Spleen (tissue), 11 donors: ENCODE data around the gene GGT6. TPM values are rescaled to one million over a fixed set of nuclear protein-coding genes. Genes with fewer than 3 reads are reported as not detected.

Experiments used
- DNase-seq: peaks from one replicate; pipeline ENCODE4 v3.0.0-alpha.2; 2020
- H3K27ac ChIP-seq, 8 donors: fragments of 200-600 bp; sonication (generic) in 7 of 8; 1 replicate in 4 of 8; 2 replicates in 4 of 8; pipeline versions ENCODE4 v1.5.0 to v1.8.0; 2016 to 2021; ENCODE audit warnings: inconsistent platforms in 4 of 8, mild to moderate bottlenecking in 4 of 8, moderate library complexity in 1 of 8
- H3K27me3 ChIP-seq, 7 donors: fragments of 200-600 bp; sonication (generic) in 6 of 7; replicated peaks in 1 of 7; 1 replicate in 4 of 7; 2 replicates in 3 of 7; pipeline versions ENCODE4 v1.5.0 to v1.8.0; 2016 to 2021; ENCODE audit warnings: inconsistent platforms in 3 of 7, mild to moderate bottlenecking in 1 of 7
- H3K36me3 ChIP-seq, 6 donors: fragments of 200-600 bp; sonication (generic) in 5 of 6; 1 replicate in 4 of 6; 2 replicates in 2 of 6; pipeline versions ENCODE4 v1.5.0 to v1.8.0; 2016 to 2021; ENCODE audit warnings: inconsistent platforms in 2 of 6
- H3K4me1 ChIP-seq, 6 donors: fragments of 200-600 bp; sonication (generic) in 5 of 6; 1 replicate in 3 of 6; 2 replicates in 3 of 6; pipeline versions ENCODE4 v1.5.0 to v1.8.0; 2016 to 2021; ENCODE audit warnings: inconsistent platforms in 3 of 6
- H3K4me3 ChIP-seq, 8 donors: fragments of 200-600 bp; sonication (generic) in 7 of 8; 1 replicate in 4 of 8; 2 replicates in 4 of 8; pipeline versions ENCODE4 v1.5.0 to v1.8.0; 2016 to 2021; ENCODE audit warnings: inconsistent platforms in 4 of 8, mild to moderate bottlenecking in 4 of 8, moderate library complexity in 2 of 8
- H3K9me3 ChIP-seq, 8 donors: fragments of 200-600 bp; sonication (generic) in 7 of 8; 1 replicate in 4 of 8; 2 replicates in 4 of 8; pipeline versions ENCODE4 v1.5.0 to v1.8.0; 2016 to 2021; ENCODE audit warnings: inconsistent platforms in 4 of 8
- POLR2A ChIP-seq, 3 donors: fragments of 450-650 bp; IDR thresholded peaks; one replicate each; pipeline ENCODE4 v1.5.1; 2017; ENCODE audit warnings: antibody characterized with exemption in 3 of 3, mild to moderate bottlenecking in 1 of 3
- POLR2AphosphoS5 ChIP-seq, 3 donors: sonication (generic); formaldehyde crosslinking; IDR thresholded peaks; one replicate each; pipeline ENCODE4 v1.5.1; 2017; ENCODE audit warnings: antibody characterized with exemption in 3 of 3
- WGBS, 5 donors: extraction: QIAGEN DNeasy Blood & Tissue Kit in 3 of 5; methylation state at CpG; one replicate each; pipeline versions ENCODE4 v1.1.5 to v1.1.7; 2013 to 2018; 5-methylcytosine and 5-hydroxymethylcytosine counted together
- intact Hi-C: fragments of 100-400 bp; cut with DNase I; formaldehyde crosslinking; loops from one replicate; pipeline ENCODE4 v1.15.0; 2023; ENCODE audit warnings: low total_unique reads
- polyA plus RNA-seq, 3 donors: library from polyadenylated mRNA; stranded (reverse); fragments of 200-250 nt; gene quantifications; one replicate each; pipeline ENCODE4 v1.2.1, GENCODE V29; 2013
- total RNA-seq, 7 donors: library from RNA; depleted of rRNA in 3 of 7; stranded (reverse); fragments of >200 nt in 3 of 7; fragmentation: NEBNext Ultra II Directional in 4 of 7; extraction: Animal tissue kit (Norgen Biotek cat#: 25700) in 4 of 7; gene quantifications; one replicate each; pipeline versions ENCODE4 v1.1.0 to v1.2.1, GENCODE V29; 2016 to 2021
- TF ChIP-seq, protein P1 (sequence below), 11 experiments: fragments of 200-600 bp in 7 of 11; fragments of 450-650 bp in 4 of 11; sonication (generic) in 4 of 11; IDR thresholded peaks in 8 of 11; conservative IDR thresholded peaks in 3 of 11; 1 replicate in 7 of 11; 2 replicates in 4 of 11; pipeline versions ENCODE4 v1.4.0 to v1.8.0; 2016 to 2021; ENCODE audit warnings: antibody characterized with exemption in 11 of 11, inconsistent platforms in 4 of 11, mild to moderate bottlenecking in 1 of 11
- donor health status: healthy with polysubstance abuse.
- donor health status: DM: no; HTN: no; CAD: no; lungs with moderate emphysema.
- donor health status: DM: no; HTN: no; CAD: no.
- donor health status: Bipolar disorder and iron deficiency.
- donor health status: healthy.
- donor health status: DM: no; HTN: no; CAD: no.
- donor health status: DM: yes; HTN: yes; CAD: no.

Gene GGT6
- total and polyA plus RNA-seq, 10 donors: 0.03 to 0.42 TPM; not detected in 8

DNA sequence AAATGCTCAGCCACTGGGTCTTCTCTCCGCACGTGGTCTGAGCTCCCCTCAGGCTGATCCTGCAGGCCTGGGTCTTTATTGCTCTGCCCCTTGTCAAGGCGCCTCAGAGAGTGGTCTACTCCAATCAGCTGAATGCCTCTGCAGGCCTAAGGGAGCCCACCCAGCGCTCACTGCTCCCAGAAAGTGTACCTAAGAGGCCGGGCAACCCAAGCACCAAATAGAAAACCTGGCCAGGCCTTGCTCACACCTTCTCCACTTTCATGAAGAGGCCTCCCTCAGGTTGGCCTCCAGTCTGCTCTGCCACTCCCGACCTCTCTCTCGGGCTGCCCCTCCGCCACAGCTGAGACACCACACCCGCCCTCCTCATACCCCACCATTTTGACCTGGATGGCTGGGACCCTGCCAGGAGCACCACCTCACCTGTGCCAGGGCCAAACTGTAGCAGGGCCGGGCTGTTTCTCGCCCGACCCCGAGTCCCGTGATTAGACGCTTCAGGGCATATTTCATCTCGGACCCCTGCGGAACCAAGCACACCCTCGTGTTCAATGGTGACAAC, 5.9 kb downstream of the GGT6 start:
- TF ChIP-seq POLR2AphosphoS5 (IDR thresholded peaks at IDR 0.05) (no peak), POLR2A (IDR thresholded peaks at IDR 0.05) (no peak)
- TF ChIP-seq, protein P1, sequence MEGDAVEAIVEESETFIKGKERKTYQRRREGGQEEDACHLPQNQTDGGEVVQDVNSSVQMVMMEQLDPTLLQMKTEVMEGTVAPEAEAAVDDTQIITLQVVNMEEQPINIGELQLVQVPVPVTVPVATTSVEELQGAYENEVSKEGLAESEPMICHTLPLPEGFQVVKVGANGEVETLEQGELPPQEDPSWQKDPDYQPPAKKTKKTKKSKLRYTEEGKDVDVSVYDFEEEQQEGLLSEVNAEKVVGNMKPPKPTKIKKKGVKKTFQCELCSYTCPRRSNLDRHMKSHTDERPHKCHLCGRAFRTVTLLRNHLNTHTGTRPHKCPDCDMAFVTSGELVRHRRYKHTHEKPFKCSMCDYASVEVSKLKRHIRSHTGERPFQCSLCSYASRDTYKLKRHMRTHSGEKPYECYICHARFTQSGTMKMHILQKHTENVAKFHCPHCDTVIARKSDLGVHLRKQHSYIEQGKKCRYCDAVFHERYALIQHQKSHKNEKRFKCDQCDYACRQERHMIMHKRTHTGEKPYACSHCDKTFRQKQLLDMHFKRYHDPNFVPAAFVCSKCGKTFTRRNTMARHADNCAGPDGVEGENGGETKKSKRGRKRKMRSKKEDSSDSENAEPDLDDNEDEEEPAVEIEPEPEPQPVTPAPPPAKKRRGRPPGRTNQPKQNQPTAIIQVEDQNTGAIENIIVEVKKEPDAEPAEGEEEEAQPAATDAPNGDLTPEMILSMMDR (IDR thresholded peaks at IDR 0.05 in 8 of 11, conservative IDR thresholded peaks at IDR 0.05 in 3 of 11): no peak
- Histone ChIP-seq H3K9me3 (no peaks in the 10 kb centered on the region), H3K36me3 (peaks cover 3 to 46% (median 41%) of the 10 kb centered on the region in 6 donors), H3K4me1 (peaks cover 11 to 47% (median 27%) of the 10 kb centered on the region in 6 donors), H3K4me3 (peak overlapping the region; percentile 72 to 100 (median 96)), H3K27ac (peak overlapping the region in 7 of 8 donors; percentile 30 to 95 (median 90)), H3K27me3 (no peaks in the 10 kb centered on the region)
- DNase-seq: no peak
- WGBS, 5 donors: 15 to 22% (median 16%) methylated on average over 16 to 18 of the region's 18 CpGs
- intact Hi-C loops: no loop called here

DNA sequence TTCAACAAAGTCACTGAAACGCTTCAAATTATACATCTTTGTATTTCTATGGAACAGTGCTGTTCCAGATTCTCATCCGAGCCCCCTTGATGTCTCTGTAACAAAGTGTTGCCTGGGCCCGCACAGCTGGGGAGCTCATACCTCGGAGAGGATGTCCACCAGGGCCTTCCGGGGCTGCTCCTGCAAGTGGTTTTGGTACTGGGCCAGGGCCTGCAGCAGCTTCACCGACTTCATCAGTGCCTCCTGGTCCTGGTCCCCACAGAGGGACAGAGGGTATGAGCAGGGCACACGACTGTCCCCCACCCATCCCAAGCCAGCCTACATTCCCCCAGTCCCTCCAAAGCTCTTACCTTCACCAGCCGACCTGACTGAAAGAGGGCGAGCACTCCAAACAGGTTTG, 6.7 kb downstream of the GGT6 start:
- Histone ChIP-seq H3K4me3 (peak overlapping the region in 5 of 8 donors; percentile 72 to 100 (median 95)), H3K27me3 (no peaks in the 10 kb centered on the region), H3K9me3 (no peaks in the 10 kb centered on the region), H3K4me1 (peaks cover 11 to 44% (median 27%) of the 10 kb centered on the region in 6 donors), H3K36me3 (peaks cover 3 to 55% (median 50%) of the 10 kb centered on the region in 6 donors), H3K27ac (no peak overlapping the region)
- intact Hi-C loops: no loop called here
- peak; percentile 64 for DNase-seq
- TF ChIP-seq POLR2AphosphoS5 (IDR thresholded peaks at IDR 0.05): no peak
- TF ChIP-seq, protein P1 (IDR thresholded peaks at IDR 0.05 in 8 of 11, conservative IDR thresholded peaks at IDR 0.05 in 3 of 11): no peak
- TF ChIP-seq POLR2A (IDR thresholded peaks at IDR 0.05): no peak
- WGBS, 5 donors: 72 to 89% (median 82%) methylated on average over 9 of the region's 9 CpGs

DNA sequence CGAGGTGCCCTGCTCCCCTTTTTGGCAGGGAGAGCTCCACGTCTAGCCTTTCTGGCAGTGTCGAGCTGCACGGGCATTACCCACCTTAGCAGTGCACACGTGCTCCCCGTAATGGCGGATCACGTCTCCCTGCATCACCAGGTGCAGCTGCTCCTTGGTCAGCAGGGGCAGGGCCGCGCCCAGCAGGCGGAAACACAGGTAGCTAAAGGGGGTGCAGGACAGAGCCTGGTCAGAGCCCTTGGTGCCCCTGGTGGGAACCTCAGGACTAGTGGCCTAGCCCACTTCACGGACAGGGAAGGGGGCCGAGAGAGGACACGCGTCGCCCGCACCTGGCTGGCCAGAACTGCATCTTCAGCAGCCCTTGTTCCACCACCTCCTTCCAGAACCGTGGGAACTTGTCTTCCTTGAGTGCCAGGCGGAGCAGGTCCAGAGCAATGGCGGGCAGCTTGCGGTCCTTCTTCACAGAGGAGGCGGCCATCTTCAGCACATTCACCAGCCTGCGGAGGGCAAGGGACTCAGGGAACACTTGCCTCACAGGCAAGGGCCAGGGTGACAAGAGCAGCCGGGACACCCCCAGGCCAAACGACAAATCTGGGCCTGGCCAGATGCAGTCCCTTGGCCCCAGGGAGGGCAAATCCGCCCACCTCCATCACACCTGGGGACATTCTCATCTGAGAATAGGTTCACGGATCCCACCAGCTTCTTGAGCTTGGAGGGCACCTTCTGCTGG, 8.4 kb downstream of the GGT6 start:
- H3K36me3 ChIP-seq: peaks cover 3 to 72% (median 67%) of the 10 kb centered on the region in 6 donors
- intact Hi-C loops: no loop called here

More for the DNA sequence above, 8.4 kb downstream of the GGT6 start:
- peak; percentile 70 for DNase-seq
- no peak overlapping the region for H3K4me3 ChIP-seq
- WGBS, 5 donors: 94 to 97% (median 95%) methylated on average over 17 to 27 of the region's 27 CpGs
- TF ChIP-seq POLR2AphosphoS5 (IDR thresholded peaks at IDR 0.05): no peak
- TF ChIP-seq, protein P1 (IDR thresholded peaks at IDR 0.05 in 8 of 11, conservative IDR thresholded peaks at IDR 0.05 in 3 of 11): no peak
- no peak for TF ChIP-seq POLR2A (IDR thresholded peaks at IDR 0.05)
- no peaks in the 10 kb centered on the region for H3K9me3 ChIP-seq
- peaks cover 11 to 44% (median 27%) of the 10 kb centered on the region in 6 donors for H3K4me1 ChIP-seq
- H3K27ac ChIP-seq: no peak overlapping the region
- H3K27me3 ChIP-seq: no peaks in the 10 kb centered on the region
